CD4-positive, alpha-beta T cell treated with Interleukin-4 for 4 hours (primary cell): Measurements from ENCODE around the gene TLE4.
"Not testable (repeated sequence)": the region's sequence is repeated elsewhere in the genome, so short reads cannot be mapped to it uniquely, and the experiment has no call there.

ENCODE experiments used
- DNase-seq: peaks from one replicate; pipeline ENCODE4 v3.0.0-alpha.2; 2020

TLE4 gene

DNA sequence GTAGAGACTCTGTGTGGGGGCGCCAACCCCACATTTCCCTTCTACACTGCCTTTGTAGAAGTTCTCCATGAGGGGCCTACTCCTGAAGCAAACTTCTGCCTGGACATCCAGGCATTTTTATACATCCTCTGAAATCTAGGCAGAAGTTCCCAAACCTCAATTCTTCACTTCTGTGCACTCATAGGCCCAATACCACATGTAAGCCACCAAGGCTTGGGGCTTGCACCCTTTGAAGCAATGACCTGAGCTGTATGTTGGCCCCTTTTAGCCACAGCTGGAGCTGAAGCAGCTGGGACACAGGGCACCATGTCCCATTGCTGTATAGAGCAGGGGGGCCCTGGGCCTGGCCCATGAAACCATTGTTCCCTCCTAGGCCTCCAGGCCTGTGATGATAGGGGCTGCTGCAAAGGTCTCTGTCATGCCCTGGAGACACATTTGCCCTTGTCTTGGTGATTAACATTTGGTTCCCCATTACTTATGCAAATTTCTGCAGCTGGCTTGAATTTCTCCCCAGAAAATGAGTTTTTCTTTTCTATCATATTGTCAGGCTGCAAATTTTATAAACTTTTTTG is 180.2 kb downstream of the TLE4 start:
- not testable (repeated sequence) for DNase-seq

DNA sequence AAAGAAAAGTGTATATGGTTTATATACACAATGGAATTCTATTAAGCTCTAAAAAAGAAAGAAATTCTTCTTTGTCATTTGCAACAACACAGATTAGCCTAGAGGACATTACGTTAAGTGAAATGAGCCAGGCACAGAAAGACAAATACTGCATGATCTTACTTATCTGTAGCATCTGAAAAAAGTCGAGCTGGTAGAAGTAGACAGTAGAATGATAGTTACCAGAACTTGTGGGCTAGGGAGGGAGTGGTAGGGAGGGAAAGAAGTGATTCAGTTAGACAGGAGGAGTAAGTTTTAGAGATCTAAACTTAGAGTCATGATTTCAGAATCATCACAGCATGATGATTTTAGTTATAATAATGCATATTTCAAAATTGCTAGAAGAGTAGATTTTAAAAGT is 184.6 kb downstream of the TLE4 start:
- DNase-seq, result no peak

DNA sequence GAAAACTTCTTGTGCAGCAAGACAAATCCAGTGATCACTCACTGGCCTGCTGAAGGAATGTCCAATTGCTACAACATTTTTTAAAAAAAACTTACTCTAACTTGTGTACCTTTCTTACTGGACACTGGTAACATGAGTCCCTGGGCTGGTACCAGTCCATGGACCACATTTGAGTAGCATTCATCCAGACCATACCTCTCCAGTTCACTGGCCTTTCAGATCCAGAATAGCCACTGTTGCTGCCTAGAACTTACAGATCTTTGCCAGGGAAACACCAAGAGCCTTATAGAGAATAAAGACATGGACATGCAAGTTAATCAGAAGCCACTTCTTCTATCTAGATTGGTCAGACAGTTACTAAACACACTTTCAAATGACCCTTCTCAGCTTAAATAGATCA is 185.3 kb downstream of the TLE4 start:
- DNase-seq, result no peak

DNA sequence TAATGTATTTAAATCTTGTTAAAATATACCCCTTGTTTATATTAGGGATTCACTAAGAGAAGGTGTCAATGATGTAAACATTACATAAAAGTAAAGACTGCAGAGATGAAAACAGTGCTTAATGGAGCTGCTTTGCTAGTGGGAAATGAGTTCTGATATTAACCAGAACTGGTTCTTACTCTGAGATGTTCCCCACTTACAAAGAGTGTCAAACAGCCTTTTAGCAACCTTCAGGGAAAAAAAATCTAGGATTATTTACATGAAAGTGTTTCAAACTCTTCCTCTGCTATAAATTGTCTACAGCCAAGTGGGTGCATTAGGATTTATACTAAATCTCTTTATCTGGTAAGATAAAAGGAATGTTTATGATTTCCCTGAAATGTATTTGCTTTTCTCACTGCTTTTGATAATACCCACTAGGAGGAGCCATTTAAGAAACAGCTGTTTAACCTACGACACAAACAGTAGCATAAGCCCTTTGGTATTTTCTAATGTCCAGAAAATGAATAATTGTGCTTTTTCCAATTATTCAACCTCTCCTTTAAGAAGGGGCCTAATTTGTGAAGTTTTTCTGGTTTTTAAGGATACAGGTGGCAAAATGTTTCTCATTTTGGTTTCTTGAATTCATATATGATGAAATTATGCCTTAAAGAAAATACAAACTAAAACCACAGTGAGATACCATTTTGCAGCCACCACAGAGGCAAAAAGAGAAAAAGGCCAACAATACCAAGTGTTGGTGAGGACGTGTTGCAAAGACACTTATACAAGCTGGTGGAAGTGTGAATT is 186.3 kb downstream of the TLE4 start:
- DNase-seq, result no peak

DNA sequence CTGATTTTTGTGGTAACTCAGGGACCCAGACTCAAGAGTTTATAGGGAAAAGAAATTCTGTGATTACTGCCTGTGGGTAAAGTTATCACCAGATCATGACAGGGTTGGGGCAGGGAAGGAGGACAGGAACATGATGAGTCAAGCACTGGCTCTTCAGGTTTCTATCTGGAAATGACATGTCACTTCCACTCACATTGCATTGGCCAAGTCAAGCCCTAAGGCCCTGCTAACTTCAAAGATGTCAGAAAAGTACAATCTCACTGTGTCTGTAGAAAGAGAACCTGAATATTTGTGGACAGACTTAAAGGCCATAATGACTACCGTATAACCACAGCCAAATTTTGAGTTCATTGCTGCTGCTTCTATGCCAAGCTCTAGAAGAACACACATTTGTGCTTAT is 187.7 kb downstream of the TLE4 start:
- DNase-seq, result no peak

DNA sequence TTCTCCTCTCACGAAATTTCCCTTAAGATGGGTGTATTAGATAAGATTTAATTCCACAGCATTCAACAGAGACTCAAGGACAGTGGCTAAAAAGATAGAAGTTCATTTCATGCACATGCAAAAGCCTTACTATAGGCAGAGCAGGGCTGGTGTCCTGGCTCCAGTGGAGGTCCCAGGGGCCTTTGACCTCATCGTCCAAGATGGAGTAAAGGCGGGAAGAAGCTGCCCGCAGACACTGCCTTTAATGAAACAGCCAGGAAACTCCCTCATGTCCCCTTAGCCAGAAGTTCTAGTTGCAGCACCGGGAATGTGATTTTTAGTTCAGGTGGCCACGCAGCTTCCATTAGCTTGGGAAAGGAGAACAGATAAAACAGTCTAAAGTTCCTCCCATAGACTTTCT is 190.3 kb downstream of the TLE4 start:
- no peak for DNase-seq

DNA sequence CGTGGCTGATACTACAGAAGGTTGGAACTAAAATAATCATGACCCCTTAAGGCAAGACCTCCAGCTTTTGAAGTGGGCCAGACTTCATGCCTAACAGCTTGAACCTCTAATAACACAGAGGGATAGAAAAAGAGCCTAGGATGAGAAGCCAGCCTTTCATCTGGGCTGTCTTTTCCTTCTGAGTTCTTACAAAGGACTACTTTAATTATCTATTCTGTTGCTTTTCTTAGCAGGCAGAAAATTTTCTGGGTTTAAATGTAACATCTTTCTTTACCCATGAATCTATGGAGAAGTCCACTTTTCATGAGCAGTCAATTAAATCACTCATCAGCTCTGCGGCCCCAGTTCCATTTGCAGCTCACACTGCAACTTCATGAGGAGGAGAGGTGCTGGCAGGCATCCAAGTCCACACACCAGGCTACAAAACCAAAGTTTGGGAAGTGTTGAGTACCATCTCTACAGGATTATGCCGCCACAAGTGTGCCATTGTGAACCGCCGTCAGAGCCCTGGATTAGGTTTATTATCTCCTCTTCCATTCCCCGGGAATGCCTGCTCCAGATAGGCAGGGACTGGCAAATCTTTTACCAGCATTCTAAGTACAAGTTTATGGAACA is 192.0 kb downstream of the TLE4 start:
- no peak for DNase-seq

DNA sequence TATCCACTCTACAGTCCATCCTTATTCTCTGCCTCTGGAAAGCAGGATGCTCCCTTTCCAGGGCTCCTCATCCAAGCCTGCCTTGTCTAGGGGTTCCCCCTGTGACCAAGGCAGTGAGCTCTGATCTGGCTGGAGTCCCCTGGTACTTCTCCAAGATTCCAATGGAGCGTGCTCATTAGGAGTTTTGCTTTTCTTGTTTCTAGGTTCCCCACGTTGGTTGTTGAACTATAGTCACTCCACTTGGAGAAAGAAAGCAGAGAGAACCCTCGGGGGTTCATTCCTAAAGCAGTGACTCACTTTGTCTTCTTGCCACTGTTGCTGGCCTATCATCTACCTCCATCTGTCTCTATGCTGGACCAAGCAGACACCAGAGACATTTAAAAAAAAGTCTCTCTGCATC is 192.6 kb downstream of the TLE4 start:
- DNase-seq, result no peak

DNA sequence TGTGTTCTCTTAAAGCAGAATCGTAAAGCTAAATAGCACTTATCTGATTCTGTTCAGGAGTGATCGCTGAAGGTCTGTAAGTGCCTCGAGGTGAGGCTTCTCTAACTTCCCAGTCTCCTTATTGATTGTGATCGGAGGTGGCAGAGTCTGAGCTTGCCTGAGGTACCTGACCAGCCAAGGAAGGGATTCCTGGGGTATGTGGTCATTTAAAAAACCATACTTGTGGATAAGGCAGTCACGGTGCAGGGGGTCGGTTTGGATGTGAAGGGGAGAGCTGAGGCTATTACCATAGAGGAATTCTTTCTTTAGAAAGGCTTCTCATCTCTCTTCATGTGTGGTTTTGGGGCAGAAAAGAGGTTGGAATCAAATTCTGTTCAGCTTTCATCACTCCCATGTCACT is 193.7 kb downstream of the TLE4 start:
- no peak for DNase-seq

DNA sequence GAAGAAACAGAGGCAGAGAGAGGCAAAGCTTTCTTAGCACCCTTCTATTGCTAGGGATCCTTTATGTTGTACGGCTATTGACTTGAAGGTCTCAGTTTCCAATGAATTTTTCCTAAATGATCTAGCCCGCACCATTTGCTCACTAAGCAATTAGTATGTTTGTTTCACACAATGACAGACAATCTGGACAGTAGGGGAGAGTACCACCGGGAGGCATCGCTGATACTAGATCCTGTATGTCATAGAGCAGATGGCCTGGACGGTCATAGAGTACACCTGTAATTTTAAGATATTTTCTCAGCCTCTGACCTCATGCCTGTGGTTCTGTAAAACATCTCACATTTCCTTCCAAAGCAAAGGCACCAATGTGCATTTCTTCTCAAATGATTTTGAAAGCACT is 194.3 kb downstream of the TLE4 start:
- no peak for DNase-seq

DNA sequence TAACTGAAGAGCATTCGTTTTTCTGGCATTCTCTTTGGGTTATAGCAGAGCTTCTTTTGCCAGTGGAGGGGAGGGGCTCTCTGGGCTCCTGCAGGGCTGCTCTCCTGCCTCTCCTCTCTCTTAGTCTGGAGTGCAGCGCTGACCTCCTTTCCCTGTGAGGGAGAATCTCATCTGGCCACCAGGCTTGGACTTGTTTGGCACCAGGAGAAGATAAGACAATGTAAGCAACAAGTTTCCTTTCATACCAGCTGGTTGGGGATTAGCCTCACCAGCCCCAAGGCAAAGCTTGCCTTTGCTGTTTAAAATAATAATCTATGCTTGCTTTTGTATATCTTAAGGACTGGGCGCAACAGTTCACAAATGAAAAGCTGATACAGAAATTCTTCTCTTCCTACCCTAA is 196.4 kb downstream of the TLE4 start:
- DNase-seq, result no peak

DNA sequence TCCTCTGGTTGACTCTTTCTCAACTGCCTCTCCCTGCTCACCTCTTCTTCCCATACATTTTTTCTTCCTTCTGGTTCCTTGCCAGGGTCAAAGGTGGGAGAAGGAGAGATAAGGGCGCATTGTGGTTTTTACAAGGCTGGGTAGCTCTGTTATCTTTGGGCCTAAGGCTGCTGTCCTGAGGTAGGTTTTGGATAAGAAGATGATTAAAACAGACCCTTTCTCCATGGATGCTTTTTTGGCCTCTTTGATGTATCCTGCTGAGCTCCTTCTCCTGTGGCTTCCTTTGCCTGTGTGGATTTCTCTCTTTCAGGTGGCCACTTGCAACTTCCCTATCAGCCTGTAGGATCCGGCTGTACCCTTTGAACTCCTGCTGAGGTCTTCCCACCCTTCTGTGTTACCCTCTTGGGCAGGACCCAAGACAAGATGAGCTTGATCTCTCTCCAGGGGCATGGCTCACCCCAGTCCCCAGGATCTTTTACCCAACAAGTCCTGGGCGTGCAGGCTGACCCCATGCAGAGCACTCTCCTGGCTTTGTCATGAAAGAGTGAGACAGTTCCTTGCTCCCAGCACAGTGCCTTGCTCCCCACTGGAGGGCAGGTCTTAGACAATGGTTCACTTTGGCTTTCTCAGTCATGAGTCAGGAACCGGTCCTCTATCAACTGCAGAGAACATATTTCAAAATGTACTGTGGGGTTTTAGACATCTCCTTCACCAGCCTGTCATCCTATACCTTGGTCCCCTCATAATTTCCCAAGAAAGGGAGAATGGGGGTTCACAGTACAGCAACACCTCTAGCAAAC is 197.9 kb downstream of the TLE4 start:
- DNase-seq, result no peak

DNA sequence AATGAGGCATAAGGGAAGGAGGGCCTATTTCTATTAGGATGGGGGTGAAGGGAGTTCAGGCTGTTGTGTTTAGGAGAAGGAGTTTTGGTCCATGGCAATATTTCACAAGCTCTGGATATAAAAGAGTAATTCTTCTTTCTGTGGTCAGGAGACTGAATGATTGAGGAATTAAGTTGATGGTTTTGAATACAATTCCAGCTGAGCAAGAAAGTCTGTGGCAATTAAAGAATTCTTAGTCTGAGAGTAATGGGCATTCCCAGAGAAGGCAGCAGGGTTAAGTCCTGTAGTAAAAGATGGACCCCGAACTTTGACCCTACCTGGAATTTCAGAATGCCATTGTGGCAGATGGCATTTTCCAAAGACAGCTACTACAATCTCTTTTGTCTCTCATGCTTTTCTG is 202.6 kb downstream of the TLE4 start:
- no peak for DNase-seq
